PC-9 (cell line): ENCODE results near the gene HSPA12A. TPM values are rescaled to one million over a fixed set of nuclear protein-coding genes. Genes with fewer than 3 reads are reported as not detected.

Experiments
- BruUV-seq: library from RNA; stranded (reverse); fragments of 400-500 nt; replicated peaks from 2 replicates; lab custom pipeline; 2021; lab: Mats Ljungman, UMichigan
- CTCF ChIA-PET: fragments of 300-600 bp; sonication (Branson Sonifier 250); formaldehyde crosslinking; loops from one replicate; lab custom pipeline; 2022; ENCODE audit warnings: antibody characterized with exemption; lab: Charles Lee
- POLR2A ChIA-PET: fragments of 300-600 bp; sonication (Branson Sonifier 250); formaldehyde crosslinking; loops from one replicate; lab custom pipeline; 2022; ENCODE audit warnings: antibody characterized with exemption; ENCODE audit not compliant: unreplicated experiment; lab: Charles Lee
- DNase-seq, 2 experiments: peaks; one replicate each; pipeline versions ENCODE4 v3.0.0 to v3.0.0-alpha.2; 2015 to 2022; ENCODE audit warnings: mixed read lengths in 1 of 2
- H2AFZ ChIP-seq: fragments of 200-600 bp; sonication (generic); 2 replicates; pipeline ENCODE4 v1.8.1; 2017; ENCODE audit warnings: antibody characterized with exemption
- H3F3A ChIP-seq: fragments of 200-600 bp; sonication (generic); 2 replicates; pipeline ENCODE4 v1.8.1; 2017; ENCODE audit warnings: antibody characterized with exemption, mild to moderate bottlenecking, low read depth; ENCODE audit not compliant: insufficient read depth
- H3K27ac ChIP-seq: fragments of 200-600 bp; sonication (generic); 2 replicates; pipeline ENCODE4 v1.6.1; 2016; ENCODE audit warnings: mixed run types
- H3K27me3 ChIP-seq: fragments of 200-600 bp; sonication (generic); 2 replicates; pipeline ENCODE4 v1.6.1; 2016; ENCODE audit warnings: low read depth, mixed run types; ENCODE audit not compliant: insufficient read depth
- H3K36me3 ChIP-seq: fragments of 200-600 bp; sonication (generic); 2 replicates; pipeline ENCODE4 v1.6.1; 2016; ENCODE audit warnings: low read depth, mixed run types
- H3K4me1 ChIP-seq: fragments of 200-600 bp; sonication (generic); replicated peaks from 2 replicates; pipeline ENCODE4 v1.6.1; 2016; ENCODE audit warnings: mixed run types; ENCODE audit not compliant: insufficient read depth
- H3K4me2 ChIP-seq: fragments of 200-600 bp; sonication (generic); 2 replicates; pipeline ENCODE4 v1.6.1; 2017; ENCODE audit warnings: mixed run types
- H3K4me3 ChIP-seq: fragments of 200-600 bp; sonication (generic); 2 replicates; pipeline ENCODE4 v1.6.1; 2016; ENCODE audit warnings: mixed run types
- H3K79me2 ChIP-seq: fragments of 200-600 bp; sonication (generic); 2 replicates; pipeline ENCODE4 v1.6.1; 2017; ENCODE audit warnings: low read depth, mixed run types
- H3K9me2 ChIP-seq: fragments of 200-600 bp; sonication (generic); 2 replicates; pipeline ENCODE4 v1.8.1; 2017; ENCODE audit warnings: mild to moderate bottlenecking; ENCODE audit not compliant: insufficient read depth
- H3K9me3 ChIP-seq: fragments of 200-600 bp; sonication (generic); 2 replicates; pipeline ENCODE4 v1.8.1; 2016; ENCODE audit warnings: low read depth; ENCODE audit not compliant: insufficient read depth
- H4K20me1 ChIP-seq: fragments of 200-600 bp; sonication (generic); 2 replicates; pipeline ENCODE4 v1.8.1; 2017; ENCODE audit not compliant: insufficient read depth
- CTCF ChIP-seq: fragments of 200-600 bp; sonication (generic); conservative IDR thresholded peaks from 2 replicates; pipeline ENCODE4 v1.6.1; 2017; ENCODE audit warnings: mixed run types, antibody characterized with exemption, mild to moderate bottlenecking, moderate library complexity
- EZH2 ChIP-seq: fragments of 200-600 bp; sonication (generic); IDR thresholded peaks from 2 replicates; pipeline ENCODE4 v1.8.0; 2017; ENCODE audit warnings: antibody characterized with exemption, low read depth
- intact Hi-C: fragments of 100-400 bp; cut with micrococcal nuclease; formaldehyde crosslinking; loops from one replicate; pipeline ENCODE4 v1.10.0; 2022; ENCODE audit not compliant: unreplicated experiment
- total RNA-seq: library from RNA; stranded (reverse); gene quantifications from 2 replicates; pipeline ENCODE4 v1.2.3, GENCODE V29; 2021

HSPA12A gene
- total RNA-seq, 1 experiment from 2014 or later: 12.1 TPM

- no peaks in the 10 kb centered on the region for H3K79me2 ChIP-seq
- no peaks in the 10 kb centered on the region for H3K9me2 ChIP-seq
- no peak overlapping the region for H3K4me2 ChIP-seq
- BruUV-seq: no TSS peak
- no peak for TF ChIP-seq EZH2
- no peak for TF ChIP-seq CTCF
- intact Hi-C loops: no loop called here
- H3K4me1 ChIP-seq: no peaks in the 10 kb centered on the region
- DNase-seq: no peak
- H3K36me3 ChIP-seq: no peaks in the 10 kb centered on the region
- H3K4me3 ChIP-seq: no peak overlapping the region
- no peak overlapping the region for H2AFZ ChIP-seq
- ChIA-PET POLR2A (interaction anchor here (0.7 kb wide), 1 partner anchor 492 kb away, joined by 4 read pairs; no protein-coding TSS in a partner anchor), CTCF (no interaction called here)
- no peaks in the 10 kb centered on the region for H3F3A ChIP-seq
- peaks cover 56% of the 10 kb centered on the region for H3K27me3 ChIP-seq
- H3K9me3 ChIP-seq: no peaks in the 10 kb centered on the region
- H3K27ac ChIP-seq: no peak overlapping the region
- no peaks in the 10 kb centered on the region for H4K20me1 ChIP-seq
Measured at GRCh38 chr10:116627386-116627933, 114.9 kb downstream of the HSPA12A start.

GRCh38 chr10:116626815-116627214 is 115.6 kb downstream of the HSPA12A start:
- H3K27ac ChIP-seq: no peak overlapping the region
- ChIA-PET CTCF (no interaction called here), POLR2A (interaction anchor here (0.7 kb wide), 1 partner anchor 492 kb away, joined by 4 read pairs; no protein-coding TSS in a partner anchor)
- H3K27me3 ChIP-seq: peaks cover 63% of the 10 kb centered on the region
- H2AFZ ChIP-seq: no peak overlapping the region
- H3K79me2 ChIP-seq: no peaks in the 10 kb centered on the region
- no peaks in the 10 kb centered on the region for H3K9me3 ChIP-seq
- no peaks in the 10 kb centered on the region for H3K4me1 ChIP-seq
- no peaks in the 10 kb centered on the region for H3F3A ChIP-seq
- no peak overlapping the region for H3K4me2 ChIP-seq
- H3K9me2 ChIP-seq: no peaks in the 10 kb centered on the region
- H3K4me3 ChIP-seq: no peak overlapping the region
- BruUV-seq: no TSS peak
- intact Hi-C loops: no loop called here
- no peak for DNase-seq
- TF ChIP-seq EZH2 (no peak), CTCF (no peak)
- H4K20me1 ChIP-seq: no peaks in the 10 kb centered on the region
- H3K36me3 ChIP-seq: no peaks in the 10 kb centered on the region

GRCh38 chr10:116625845-116626244 is 116.5 kb downstream of the HSPA12A start:
- Histone ChIP-seq H3K27me3 (peaks cover 66% of the 10 kb centered on the region), H3F3A (no peaks in the 10 kb centered on the region), H3K79me2 (no peaks in the 10 kb centered on the region), H3K4me2 (no peak overlapping the region), H4K20me1 (no peaks in the 10 kb centered on the region), H3K4me1 (no peaks in the 10 kb centered on the region), H3K9me2 (no peaks in the 10 kb centered on the region), H2AFZ (no peak overlapping the region), H3K4me3 (no peak overlapping the region), H3K9me3 (no peaks in the 10 kb centered on the region), H3K27ac (no peak overlapping the region), H3K36me3 (no peaks in the 10 kb centered on the region)
- DNase-seq: no peak
- intact Hi-C loops: no loop called here
- ChIA-PET CTCF (no interaction called here), POLR2A (no interaction called here)
- no peak for TF ChIP-seq EZH2
- no peak for TF ChIP-seq CTCF
- no TSS peak for BruUV-seq
